Left cardiac atrium (tissue), 4 donors: ENCODE results near the gene SUMO3. TPM values are rescaled to one million over a fixed set of nuclear protein-coding genes. Genes with fewer than 3 reads are reported as not detected.

ENCODE experiments used
- ATAC-seq, 2 donors: fragments of 200-7000 bp; cut with Tn5 transposase; one replicate each; pipeline ENCODE4 v1.9.1; 2020; ENCODE audit warnings: mild to moderate bottlenecking in 2 of 2, moderate library complexity in 2 of 2
- DNase-seq: peaks from one replicate; pipeline ENCODE4 v3.0.0-alpha.2; 2020
- intact Hi-C, 2 donors: fragments of 100-400 bp; cut with DNase I; formaldehyde crosslinking; loops; one replicate each; pipeline versions ENCODE4 v1.14.1 to v1.15.1; 2022 to 2023
- total RNA-seq, 2 donors: library from RNA; stranded (reverse); fragmentation: NEBNext Ultra II Directional; extraction: Animal tissue kit (Norgen Biotek cat#: 25700); gene quantifications; one replicate each; pipeline ENCODE4 v1.2.1, GENCODE V29; 2021
- donor health status: DM: no; HTN: yes; CAD: no.
- donor health status: DM: no; HTN: yes; CAD: no; lungs with severe emphysema.
- donor health status: DM: yes; HTN: yes; CAD: no.
- donor health status: Dilated cardiomyopathy.

The SUMO3 gene
- total RNA-seq, 2 donors from 2014 or later: 71.2 to 93.3 TPM

DNA sequence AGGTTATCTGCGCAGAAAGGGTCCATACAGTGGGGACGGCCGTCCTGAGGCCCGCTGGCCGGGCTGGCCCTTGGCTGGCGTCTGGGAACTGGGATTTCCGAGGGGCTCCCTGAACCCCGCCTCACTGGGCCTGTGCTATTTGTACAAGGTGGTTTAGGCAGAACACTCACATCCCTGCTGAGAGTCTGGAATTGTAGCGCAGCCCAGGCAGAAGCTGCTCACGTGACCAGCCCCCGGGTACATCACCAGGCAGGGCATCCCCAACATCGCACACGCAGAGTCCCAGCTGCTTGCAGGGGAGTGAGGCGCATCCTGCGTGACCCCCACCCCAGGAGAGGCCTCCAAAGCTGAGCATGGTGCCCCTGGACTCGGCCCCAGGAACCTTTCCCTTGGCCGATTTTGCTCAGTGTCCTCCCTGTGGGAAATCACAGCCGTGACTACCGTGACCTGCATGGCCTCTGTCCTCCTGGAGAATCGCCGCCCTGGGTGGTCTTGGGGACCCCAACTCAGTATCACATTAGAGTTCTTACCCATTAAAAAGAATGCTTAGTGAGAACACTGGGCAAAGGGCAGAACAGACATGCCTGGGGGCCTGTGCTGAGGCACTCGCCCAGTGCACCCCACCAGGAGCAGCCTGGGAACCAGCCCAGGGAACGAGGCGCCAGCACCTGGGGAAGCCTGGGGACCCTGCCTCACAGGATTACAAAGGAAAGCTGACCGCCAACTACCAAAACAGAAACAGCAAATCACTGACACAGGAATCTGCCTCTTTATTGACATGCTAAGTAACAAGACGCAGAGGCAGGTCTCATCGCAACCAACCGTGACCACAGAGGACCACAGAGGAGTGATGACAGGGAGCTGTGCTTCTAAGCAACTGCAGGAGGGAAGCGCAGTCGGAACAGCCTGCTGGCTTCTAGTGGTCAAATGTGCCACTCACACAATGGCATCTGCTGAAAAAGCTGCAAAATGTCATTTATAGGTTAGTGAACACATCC lies 49.7 kb downstream of the SUMO3 start:
- intact Hi-C loops: no loop called here
- no peak for DNase-seq
- ATAC-seq: no peak

DNA sequence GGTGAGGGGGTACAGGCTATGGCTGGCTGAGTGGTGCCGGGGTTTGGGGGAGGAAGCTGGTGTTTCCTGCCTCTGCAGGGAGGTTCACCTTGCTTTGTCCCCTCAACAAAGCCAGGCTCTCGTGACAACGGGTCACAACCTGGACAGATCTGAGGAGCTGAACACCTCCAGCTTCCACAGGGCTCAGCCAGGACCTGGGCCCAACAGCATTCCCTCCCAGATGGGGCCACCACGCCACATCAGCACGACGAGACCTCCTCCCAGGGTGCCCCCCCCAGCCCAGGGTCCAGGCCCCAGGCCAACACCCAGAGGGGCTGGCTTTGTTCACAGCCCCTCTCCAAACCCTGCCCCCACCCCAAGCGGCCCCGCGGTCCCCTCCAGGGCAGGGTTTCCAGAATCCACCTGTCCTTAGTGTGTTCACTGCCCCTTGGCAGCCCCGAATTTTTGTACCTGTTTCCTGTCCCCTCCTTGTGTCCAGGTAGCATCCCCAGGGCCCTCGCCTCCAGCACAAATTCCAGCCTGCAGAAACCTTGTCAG lies 51.0 kb downstream of the SUMO3 start:
- ATAC-seq (no peak), DNase-seq (no peak)
- intact Hi-C loops: no loop called here

DNA sequence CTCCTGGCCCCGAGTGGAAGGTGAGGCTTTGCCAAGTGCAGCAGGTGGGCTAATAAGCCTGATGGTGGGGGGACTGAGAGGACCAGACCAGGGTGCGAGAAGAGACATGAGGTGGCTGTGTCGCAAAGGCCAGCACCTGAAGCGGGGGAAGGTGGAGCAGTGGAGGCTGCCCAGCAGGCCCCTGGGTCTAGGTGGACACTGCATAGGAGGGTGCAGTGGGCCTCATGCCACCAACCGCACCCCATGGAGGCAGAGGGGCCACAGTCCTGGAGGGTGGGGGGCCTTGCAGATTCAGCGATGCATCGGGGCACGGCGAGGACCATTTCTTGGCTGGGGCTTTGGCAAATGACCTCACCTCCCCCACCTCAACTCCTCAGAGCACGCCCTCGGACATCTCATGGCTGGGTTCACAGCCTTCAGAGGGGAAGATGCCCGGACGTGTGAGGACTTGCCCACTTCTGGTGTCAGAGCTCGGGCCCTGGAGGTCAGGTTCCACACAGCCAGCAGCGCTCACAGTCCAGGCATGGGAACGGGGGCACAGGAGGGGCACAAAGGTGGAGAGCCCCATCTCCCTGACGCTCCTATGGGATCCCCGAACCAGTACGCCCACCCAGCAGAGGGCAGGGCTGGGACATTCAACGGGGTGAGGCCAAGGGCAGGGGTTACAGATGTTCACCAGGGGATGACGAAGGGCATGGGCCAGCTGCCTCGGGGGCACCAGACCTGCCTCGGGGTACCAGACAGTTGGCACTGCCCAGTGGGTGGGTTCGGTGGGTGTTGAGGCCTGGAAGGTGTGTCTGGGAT lies 51.6 kb downstream of the SUMO3 start:
- ATAC-seq: no peak
- intact Hi-C loops: no loop called here
- no peak for DNase-seq

DNA sequence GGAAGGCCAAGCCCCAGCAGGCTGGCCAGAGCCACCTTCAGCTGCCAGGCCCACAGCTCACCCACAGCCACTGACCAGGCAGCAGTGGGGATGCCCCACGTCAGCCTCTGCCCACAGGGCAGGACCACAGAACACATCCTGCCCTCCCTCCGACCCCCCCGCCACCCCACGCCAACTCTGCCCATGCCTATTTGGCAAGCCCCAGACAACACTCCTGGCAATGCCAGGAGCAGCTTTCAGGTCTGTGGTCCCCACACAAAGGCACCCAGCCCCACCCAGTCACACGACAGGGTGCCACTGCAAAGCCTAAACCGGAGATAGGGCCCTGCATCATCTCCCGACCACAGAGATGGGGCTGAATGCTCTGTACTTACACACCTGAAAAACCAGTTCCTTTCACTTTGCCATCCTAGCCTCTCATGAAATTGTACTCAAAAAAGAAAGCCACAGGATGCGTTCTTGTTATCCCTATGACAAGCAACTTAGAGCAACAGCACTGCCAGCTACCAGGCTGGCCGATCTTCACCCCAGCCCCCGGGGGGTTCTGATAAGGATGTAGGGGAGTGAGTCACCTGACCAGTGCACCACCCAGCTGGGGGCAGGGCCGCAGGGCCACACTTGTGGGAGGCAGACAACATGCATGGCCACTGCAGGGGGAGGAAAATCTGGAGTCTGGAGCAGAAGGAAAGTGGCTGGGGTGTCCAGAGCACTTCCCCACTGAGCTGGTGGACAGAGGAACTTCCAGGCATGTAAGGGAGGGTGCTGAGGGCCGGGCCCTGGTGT lies 52.4 kb downstream of the SUMO3 start:
- ATAC-seq (no peak), DNase-seq (no peak)
- intact Hi-C loops: no loop called here

DNA sequence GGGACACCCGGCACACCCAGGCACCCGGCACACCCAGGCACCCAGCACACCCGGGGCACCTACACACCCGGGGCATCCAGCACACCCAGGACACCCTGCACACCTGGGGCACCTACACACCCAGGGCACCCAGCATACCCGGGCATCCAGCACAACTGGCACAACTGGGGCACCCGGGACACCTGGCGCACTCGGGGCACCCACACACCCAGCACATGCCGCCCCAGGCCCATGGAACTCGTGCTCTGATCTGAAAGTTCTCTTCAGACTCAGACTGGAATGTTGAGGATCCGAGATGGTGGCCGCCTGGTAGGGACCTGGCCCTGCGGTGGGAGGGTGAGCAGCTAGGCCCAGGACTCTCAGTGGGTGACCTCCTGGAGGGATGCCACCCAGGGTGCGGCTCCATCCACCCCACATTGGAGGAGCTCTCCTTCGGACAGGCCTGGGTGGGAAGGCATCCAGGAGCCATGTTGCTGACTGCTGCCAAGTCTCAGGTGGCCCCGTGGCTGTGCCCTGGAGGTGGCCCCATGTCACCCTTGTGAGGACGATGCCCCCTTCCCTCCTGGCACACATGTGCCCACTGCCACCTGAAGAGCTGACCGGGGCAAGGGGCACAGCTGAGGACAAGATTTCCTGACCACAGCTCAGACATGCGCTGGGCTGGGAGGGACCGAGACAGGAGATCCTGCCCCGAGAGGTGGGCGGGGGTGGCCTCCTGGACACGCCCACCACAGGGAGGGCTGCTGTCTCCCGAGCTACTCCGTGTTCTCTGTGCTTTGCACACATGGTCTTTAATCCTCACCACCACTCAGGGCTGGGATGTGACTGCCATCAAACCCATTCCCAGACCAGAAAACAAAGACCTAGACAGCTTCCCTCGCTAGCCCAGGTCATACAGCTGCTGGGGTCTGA lies 53.3 kb downstream of the SUMO3 start:
- no peak for ATAC-seq
- no peak for DNase-seq
- intact Hi-C loops: no loop called here

DNA sequence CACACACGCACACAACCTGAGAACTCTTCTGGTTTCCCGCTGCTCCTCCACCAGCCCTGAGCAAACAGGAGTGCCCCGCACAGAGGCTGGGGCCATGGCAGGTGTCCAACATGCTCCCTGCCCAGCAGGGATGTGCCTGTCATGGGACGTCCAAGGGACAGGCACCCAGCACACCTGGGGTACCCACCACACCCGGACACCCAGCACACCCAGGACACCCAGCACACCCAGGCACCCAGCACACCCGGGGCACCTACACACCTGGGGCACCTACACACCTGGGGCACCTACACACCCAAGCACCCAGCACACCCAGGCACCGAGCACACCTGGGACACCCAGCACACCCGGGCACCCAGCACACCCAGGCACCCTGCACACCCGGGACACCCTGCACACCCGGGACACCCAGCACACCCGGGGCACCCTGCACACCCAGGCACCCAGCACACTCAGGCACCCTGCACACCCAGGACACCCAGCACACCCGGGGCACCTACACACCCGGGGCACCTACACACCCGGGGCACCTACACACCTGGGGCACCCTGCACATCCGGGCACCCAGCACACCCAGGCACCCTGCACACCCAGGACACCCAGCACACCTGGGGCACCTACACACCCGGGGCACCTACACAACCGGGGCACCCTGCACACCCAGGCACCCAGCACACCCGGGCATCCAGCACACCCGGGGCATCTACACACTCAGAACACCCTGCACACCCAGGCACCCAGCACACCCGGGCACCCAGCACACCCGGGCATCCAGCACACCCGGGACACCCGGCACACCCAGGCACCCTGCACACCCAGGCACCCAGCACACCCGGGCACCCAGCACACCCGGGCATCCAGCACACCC lies 54.2 kb downstream of the SUMO3 start:
- intact Hi-C loops: no loop called here
- DNase-seq: no peak
- no peak for ATAC-seq

DNA sequence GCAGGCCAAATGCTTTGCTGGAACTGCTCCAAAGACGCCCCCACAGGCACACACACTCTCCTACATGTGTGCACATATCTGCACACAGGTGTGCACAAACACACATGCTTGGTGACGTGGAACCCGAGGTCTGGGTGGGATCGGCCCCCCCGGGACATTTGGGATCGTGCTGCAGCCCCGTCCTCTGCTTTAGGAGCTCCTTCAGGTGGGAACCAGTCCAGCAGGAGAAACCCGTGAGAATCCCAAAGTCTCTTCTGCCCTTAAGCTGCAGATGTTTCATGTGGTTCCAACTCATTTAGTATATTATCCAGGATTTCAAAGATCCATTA lies 54.8 kb downstream of the SUMO3 start:
- ATAC-seq: no peak
- no peak for DNase-seq
- intact Hi-C loops: no loop called here

DNA sequence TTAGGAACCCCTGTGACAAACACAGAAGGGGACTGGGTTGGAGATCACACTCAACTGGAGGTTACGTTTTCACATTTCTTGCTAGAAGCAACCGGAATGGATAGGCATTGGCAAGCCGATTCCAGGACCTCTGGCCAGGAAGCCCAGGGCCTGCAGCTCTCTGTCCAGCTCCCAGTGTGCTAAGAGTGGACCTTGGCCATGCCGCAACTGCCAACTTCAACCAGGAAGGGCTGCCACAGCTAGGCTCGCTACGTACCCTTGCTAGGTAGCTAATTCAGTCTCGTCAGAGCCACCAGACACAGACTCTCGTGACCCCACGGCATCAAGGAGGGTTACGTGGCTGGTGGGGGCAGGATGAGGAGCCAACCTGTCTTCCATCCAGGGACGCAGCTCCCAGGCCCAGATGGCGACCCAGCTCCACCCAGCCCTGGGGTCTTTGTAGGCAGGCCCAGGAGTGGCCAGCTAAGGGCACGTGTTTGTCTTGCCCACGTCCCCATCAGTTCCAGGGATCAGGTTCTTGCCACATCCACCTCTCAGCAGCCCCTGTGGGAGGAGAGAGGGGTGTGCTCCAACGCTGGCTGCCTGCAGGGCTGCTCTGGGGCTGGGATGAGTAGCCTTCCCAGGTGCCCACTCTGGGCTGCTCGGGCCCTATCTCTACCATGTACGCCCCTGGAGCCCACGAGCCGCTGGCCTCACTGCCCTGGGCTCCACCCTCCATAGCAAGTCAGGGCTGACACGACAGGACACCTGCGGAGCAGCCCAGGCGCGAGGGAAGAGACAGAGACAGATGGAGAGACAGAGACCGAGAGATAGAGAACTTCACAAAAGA lies 55.4 kb downstream of the SUMO3 start:
- ATAC-seq: no peak
- intact Hi-C loops: no loop called here
- DNase-seq: no peak

DNA sequence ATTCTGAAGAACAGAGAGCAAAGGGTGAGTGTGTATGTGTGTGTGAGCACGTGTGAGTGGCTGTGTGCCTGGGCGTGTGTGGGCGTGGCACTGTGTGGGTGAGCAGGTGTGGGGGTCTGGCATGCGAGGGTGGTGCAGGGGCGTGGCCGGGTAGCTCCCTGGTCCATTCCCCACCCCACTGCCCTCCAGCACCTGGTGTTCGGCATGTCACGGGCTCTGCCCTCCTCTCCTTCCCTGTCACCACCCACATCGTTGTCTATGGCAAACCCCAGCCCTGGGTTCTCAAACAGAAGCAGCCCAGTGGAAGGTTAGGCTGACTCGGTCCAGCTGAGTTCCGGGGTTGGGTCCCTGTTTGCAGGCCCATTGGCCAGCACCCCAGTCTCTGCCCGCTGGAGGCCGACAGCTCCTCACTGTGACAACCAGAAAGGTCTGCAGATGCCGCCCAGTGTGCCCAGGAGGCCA lies 56.1 kb downstream of the SUMO3 start:
- DNase-seq (no peak), ATAC-seq (no peak)
- intact Hi-C loops: no loop called here

DNA sequence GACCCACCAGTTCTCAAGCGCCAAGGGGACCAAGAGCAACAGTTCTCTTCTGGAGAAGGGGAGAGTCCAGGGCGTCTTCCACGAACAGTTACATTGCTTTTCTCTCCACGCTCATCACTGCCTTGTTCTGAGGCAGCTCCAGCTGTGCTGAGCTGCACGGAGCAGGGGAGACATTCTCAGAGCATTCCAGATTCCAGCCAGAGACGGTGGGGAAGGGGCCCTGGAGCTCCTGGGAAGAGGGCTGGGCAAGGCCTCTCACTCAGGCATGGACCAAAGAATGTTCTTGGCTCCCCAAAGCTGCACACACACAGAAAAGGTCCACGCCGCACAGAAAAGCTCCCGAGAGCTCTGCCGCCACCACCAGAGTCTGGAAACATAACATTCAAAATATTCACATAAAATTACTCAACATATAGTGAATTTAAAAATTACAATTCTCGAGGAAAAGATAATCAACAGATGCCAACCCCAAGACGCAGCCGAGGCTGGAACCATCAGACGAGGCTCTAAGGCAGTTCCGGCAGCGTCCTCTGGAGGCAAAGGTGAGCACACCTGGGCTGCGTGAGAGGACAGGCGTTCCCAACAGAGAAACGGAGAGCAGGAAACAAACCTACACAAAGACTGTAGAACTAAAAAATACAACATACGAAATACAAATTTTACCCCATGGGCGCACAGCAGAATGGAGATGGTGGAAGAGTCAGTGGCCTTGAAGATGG lies 56.7 kb downstream of the SUMO3 start:
- DNase-seq: no peak
- ATAC-seq: no peak
- intact Hi-C loops: no loop called here

DNA sequence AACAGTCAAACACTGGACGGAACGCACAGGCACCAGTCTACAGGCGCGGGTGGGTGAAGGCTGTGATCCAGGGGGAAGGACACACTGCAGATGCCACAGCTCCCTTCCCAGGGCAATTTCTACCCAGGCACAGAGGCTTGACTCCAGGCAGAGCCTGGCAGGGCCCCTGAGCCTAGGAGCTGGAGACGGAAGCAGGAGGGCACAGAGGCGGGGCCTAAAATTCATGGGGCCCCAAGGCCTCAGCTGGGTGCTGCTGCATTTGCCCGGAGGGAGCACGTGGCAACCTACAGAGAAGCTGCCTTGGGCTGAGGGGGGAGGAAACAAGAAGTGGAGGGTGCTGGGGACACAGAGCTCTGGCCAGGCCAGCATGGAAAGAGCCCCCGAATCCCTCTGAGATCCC lies 57.5 kb downstream of the SUMO3 start:
- ATAC-seq (no peak), DNase-seq (no peak)
- intact Hi-C loops: no loop called here

DNA sequence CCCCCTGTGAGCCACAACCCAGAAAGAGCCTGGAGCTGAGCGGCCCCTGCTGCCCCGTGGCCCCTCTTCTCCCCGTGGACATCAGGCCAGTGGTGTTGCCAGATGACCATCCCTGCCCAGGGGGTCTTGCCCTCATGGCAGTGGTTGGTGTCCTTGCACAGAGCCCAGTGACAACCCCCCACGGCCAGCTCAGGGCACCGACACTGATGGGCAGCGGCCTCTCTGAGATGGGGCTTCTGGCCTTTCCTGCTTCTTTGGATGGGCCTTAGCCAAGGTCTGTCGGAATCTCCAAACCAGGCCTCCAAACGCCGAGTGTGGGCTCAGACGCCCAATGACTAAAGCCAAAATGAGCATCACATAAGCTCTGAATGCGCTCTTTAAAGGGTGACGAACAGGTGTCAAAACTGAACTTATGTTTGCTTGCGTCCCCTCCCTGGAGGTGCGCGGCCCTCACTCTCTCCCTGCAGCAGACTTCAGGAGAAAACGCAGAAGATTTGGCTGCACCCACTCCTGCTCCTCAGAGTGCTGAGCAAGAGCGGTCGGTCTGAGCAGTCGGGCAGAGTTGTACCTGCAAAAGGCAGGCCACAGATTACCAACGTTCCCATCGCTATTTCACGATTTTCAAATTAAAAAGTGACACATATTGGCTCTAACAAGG lies 58.1 kb downstream of the SUMO3 start:
- DNase-seq (no peak), ATAC-seq (no peak)
- intact Hi-C loops: no loop called here

DNA sequence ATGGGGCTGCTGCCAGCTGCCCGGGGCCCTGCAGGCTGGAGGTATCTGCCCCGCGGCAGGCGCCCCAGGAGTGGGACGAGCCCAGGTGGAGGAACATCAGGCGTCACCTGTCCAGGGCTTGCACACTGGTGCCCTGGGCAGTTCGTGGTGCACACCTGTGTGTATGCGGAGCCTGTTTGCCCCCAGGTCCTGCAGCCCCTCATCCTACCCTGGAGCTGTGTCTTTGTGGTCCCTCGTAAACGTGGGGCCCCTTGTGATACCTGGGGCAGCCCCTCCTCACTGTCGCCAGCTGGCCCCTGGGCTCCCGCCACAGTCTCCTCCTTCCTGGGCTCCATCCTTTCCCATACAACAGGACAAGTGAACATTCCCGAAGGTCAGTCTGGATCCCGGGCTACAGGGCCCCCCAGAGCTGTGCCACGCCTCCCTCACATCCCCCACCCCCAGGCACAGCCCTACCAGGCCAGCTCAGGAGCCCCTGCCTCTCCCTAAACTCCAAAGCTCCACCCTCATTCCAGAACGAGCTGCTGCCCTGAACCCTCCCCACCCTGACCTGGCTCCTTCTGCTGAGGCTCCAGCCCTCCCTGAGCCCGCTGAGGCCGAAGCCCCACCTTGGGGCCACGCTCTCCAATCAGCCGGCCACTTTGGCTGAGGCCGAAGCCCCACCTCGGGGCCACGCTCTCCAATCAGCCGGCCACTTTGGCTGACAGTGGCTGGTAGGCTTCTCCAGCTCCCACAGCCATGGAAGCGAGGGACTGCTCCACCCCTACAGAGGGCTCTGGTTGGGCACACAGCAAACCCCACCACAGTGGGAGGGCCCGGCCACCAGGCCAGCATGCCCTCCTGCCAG lies 58.9 kb downstream of the SUMO3 start:
- DNase-seq: no peak
- intact Hi-C loops: no loop called here

DNA sequence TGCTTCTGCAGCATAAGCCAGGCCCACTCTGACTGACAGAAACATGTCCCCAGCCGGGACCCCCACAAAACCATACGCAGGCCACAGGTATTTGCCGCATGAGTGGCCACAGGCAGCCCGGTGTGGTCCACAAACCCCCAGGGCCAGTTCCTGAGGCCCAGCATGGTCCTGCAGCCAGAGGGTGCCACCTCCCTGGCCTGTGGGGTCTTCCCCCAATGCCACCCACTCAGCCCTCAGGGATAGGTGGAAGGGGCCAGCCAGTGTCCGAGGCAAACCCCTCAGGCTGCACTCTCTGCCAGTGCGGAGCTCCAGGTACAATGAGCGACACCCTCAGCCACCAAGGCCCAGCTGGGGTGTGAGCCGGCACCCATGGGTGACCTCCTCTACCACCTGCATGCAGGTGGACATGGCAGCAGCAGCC lies 59.7 kb downstream of the SUMO3 start:
- DNase-seq (no peak), ATAC-seq (no peak)
- intact Hi-C loops: no loop called here

More for the DNA sequence above, 58.9 kb downstream of the SUMO3 start:
- no peak for ATAC-seq
